Measurements from ENCODE around the gene RXRA.

Gene RXRA

GRCh38 chr9:134367791-134368490, 41.7 kb downstream of the RXRA start:
- DNase-seq (ENCODE audit: low read depth), result no peak

GRCh38 chr9:134368571-134368970, 42.3 kb downstream of the RXRA start:
- DNase-seq (ENCODE audit: low read depth), result no peak

- DNase-seq (ENCODE audit: low read depth), result no peak
Observed at GRCh38 chr9:134369416-134370212, 43.4 kb downstream of the RXRA start.

GRCh38 chr9:134370213-134370492, 43.9 kb downstream of the RXRA start:
- DNase-seq (ENCODE audit: low read depth), result no peak

GRCh38 chr9:134370638-134371037, 44.4 kb downstream of the RXRA start:
- DNase-seq (ENCODE audit: low read depth), result no peak

- no peak for DNase-seq (ENCODE audit: low read depth)
Observed at GRCh38 chr9:134371731-134372130, 45.5 kb downstream of the RXRA start.

GRCh38 chr9:134372581-134373267, 46.5 kb downstream of the RXRA start:
- DNase-seq (ENCODE audit: low read depth), result no peak

- DNase-seq (ENCODE audit: low read depth), result no peak
Observed at GRCh38 chr9:134373269-134373668, 47.0 kb downstream of the RXRA start.

- no peak for DNase-seq (ENCODE audit: low read depth)
Observed at GRCh38 chr9:134373953-134374300, 47.7 kb downstream of the RXRA start.

GRCh38 chr9:134374301-134375010, 48.2 kb downstream of the RXRA start:
- no peak for DNase-seq (ENCODE audit: low read depth)

- no peak for DNase-seq (ENCODE audit: low read depth)
Observed at GRCh38 chr9:134375011-134375390, 48.7 kb downstream of the RXRA start.

- no peak for DNase-seq (ENCODE audit: low read depth)
Observed at GRCh38 chr9:134375430-134376385, 49.5 kb downstream of the RXRA start.

GRCh38 chr9:134376386-134377142, 50.3 kb downstream of the RXRA start:
- DNase-seq (ENCODE audit: low read depth), result no peak

- no peak for DNase-seq (ENCODE audit: low read depth)
Observed at GRCh38 chr9:134377143-134377484, 50.9 kb downstream of the RXRA start.

GRCh38 chr9:134377976-134378375, 51.7 kb downstream of the RXRA start:
- no peak for DNase-seq (ENCODE audit: low read depth)

GRCh38 chr9:134378901-134379338, 52.7 kb downstream of the RXRA start:
- DNase-seq (ENCODE audit: low read depth), result no peak

GRCh38 chr9:134379831-134380365, 53.6 kb downstream of the RXRA start:
- no peak for DNase-seq (ENCODE audit: low read depth)

GRCh38 chr9:134380542-134381271, 54.5 kb downstream of the RXRA start:
- DNase-seq (ENCODE audit: low read depth), result no peak

GRCh38 chr9:134381272-134381661, 55.0 kb downstream of the RXRA start:
- DNase-seq (ENCODE audit: low read depth), result no peak
